Keratinocyte (primary cell): ENCODE results near the gene SNTB2.

ENCODE experiments used
- EZH2 ChIP-seq: IDR thresholded peaks from one replicate; pipeline ENCODE4 v1.6.1; 2012; ENCODE audit warnings: inconsistent platforms, mild to moderate bottlenecking, low read length, moderate library complexity
- TF ChIP-seq, protein P1 (sequence below), 3 experiments: IDR thresholded peaks in 1 of 3; conservative IDR thresholded peaks in 1 of 3; optimal IDR thresholded peaks in 1 of 3; 2 replicates in 2 of 3; 3 replicates in 1 of 3; pipeline versions ENCODE3 to v1.5.1; 2011; ENCODE audit warnings: low read length in 3 of 3, mild to moderate bottlenecking in 3 of 3, moderate library complexity in 2 of 3, control low read depth in 1 of 3, inconsistent platforms in 1 of 3; ENCODE audit not compliant: insufficient read depth in 2 of 3; ENCODE audit errors: extremely low read depth in 1 of 3

DNA sequence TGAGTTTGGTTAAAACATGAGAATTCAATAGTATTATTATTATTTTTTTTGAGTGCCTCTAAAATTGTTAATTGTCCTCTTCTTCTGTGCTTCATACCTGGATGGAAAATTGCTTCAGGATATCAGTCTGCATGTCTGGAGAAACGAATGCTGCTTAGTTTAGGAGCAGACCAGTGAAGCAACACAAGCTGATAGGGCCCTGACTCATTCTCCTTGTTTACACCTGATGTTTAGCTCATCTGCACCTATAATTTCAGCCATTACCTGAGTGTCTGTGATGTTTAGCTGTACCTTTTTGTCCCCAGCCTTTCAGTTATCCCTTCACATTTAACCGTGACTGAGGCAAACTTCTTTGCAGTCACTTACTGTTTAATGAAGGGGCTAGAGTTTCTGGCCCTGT lies 14.8 kb downstream of the SNTB2 start:
- TF ChIP-seq, protein P1, sequence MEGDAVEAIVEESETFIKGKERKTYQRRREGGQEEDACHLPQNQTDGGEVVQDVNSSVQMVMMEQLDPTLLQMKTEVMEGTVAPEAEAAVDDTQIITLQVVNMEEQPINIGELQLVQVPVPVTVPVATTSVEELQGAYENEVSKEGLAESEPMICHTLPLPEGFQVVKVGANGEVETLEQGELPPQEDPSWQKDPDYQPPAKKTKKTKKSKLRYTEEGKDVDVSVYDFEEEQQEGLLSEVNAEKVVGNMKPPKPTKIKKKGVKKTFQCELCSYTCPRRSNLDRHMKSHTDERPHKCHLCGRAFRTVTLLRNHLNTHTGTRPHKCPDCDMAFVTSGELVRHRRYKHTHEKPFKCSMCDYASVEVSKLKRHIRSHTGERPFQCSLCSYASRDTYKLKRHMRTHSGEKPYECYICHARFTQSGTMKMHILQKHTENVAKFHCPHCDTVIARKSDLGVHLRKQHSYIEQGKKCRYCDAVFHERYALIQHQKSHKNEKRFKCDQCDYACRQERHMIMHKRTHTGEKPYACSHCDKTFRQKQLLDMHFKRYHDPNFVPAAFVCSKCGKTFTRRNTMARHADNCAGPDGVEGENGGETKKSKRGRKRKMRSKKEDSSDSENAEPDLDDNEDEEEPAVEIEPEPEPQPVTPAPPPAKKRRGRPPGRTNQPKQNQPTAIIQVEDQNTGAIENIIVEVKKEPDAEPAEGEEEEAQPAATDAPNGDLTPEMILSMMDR (optimal IDR thresholded peaks at IDR 0.05 in 1 of 3, IDR thresholded peaks at IDR 0.05 in 1 of 3, conservative IDR thresholded peaks at IDR 0.05 in 1 of 3; ENCODE audit: extremely low read depth in 1 of 3, insufficient read depth in 2 of 3, low read length in 3 of 3), result no peak
- no peak for TF ChIP-seq EZH2
